B cell (primary cell): Measurements from ENCODE around the gene PDE4A.
"Not testable (repeated sequence)": the region's sequence is repeated elsewhere in the genome, so short reads cannot be mapped to it uniquely, and the experiment has no call there.

ENCODE experiments used
- CTCF ChIP-seq: fragments of 200-600 bp; IDR thresholded peaks from one replicate; pipeline ENCODE4 v1.8.0; 2022; ENCODE audit warnings: antibody characterized with exemption, mild to moderate bottlenecking
- EZH2 ChIP-seq: IDR thresholded peaks from 2 replicates; pipeline ENCODE4 v1.6.1; 2012; ENCODE audit warnings: borderline replicate concordance, low read depth, mild to moderate bottlenecking, moderate library complexity, low read length; ENCODE audit not compliant: insufficient read depth, poor library complexity, severe bottlenecking

- not testable (repeated sequence) for TF ChIP-seq CTCF, EZH2
These were observed 37.2 kb upstream of the PDE4A start for GRCh38 chr19:10383223-10383499.
